Measurements from ENCODE around the gene TBC1D17. TPM values are rescaled to one million over a fixed set of nuclear protein-coding genes. Genes with fewer than 3 reads are reported as not detected.

The TBC1D17 gene
- total and polyA plus RNA-seq, 10 of the 15 experiments (the other 5 are each of a cell fraction or from before 2014, with no cell fraction given): 0.42 to 20.4 (median 11.2) TPM

- TF ChIP-seq, protein P1, sequence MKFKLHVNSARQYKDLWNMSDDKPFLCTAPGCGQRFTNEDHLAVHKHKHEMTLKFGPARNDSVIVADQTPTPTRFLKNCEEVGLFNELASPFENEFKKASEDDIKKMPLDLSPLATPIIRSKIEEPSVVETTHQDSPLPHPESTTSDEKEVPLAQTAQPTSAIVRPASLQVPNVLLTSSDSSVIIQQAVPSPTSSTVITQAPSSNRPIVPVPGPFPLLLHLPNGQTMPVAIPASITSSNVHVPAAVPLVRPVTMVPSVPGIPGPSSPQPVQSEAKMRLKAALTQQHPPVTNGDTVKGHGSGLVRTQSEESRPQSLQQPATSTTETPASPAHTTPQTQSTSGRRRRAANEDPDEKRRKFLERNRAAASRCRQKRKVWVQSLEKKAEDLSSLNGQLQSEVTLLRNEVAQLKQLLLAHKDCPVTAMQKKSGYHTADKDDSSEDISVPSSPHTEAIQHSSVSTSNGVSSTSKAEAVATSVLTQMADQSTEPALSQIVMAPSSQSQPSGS (IDR thresholded peaks at IDR 0.05; ENCODE audit: low read length): no peak
- TF ChIP-seq RELA (IDR thresholded peaks at IDR 0.05; ENCODE audit: borderline replicate concordance, partially characterized antibody) (peak; percentile 41), ESRRA (IDR thresholded peaks at IDR 0.05; ENCODE audit: low read length) (no peak), HDAC2 (IDR thresholded peaks at IDR 0.05) (no peak), NFIC (IDR thresholded peaks at IDR 0.05; ENCODE audit: low read depth, low read length) (no peak), ZNF217 (IDR thresholded peaks at IDR 0.05) (no peak), ZNF274 (IDR thresholded peaks at IDR 0.05; ENCODE audit: insufficient read depth, insufficient read length) (no peak), RFX5 (IDR thresholded peaks at IDR 0.05; ENCODE audit: low read depth, low read length) (peak; percentile 50; the same call in 1 of the 2 replicates), IRF4 (IDR thresholded peaks at IDR 0.05; ENCODE audit: low read depth, low read length) (0 out of 2 replicates have a peak, but pooled peaks have one; percentile 14), ZBTB4 (CRISPR knock-in tag; IDR thresholded peaks at IDR 0.05) (no peak), MXI1 (IDR thresholded peaks at IDR 0.05; ENCODE audit: low read depth, low read length) (peak; percentile 85), RELB (IDR thresholded peaks at IDR 0.05; ENCODE audit: low read depth) (peak; percentile 90)
- TF ChIP-seq, protein P2, sequence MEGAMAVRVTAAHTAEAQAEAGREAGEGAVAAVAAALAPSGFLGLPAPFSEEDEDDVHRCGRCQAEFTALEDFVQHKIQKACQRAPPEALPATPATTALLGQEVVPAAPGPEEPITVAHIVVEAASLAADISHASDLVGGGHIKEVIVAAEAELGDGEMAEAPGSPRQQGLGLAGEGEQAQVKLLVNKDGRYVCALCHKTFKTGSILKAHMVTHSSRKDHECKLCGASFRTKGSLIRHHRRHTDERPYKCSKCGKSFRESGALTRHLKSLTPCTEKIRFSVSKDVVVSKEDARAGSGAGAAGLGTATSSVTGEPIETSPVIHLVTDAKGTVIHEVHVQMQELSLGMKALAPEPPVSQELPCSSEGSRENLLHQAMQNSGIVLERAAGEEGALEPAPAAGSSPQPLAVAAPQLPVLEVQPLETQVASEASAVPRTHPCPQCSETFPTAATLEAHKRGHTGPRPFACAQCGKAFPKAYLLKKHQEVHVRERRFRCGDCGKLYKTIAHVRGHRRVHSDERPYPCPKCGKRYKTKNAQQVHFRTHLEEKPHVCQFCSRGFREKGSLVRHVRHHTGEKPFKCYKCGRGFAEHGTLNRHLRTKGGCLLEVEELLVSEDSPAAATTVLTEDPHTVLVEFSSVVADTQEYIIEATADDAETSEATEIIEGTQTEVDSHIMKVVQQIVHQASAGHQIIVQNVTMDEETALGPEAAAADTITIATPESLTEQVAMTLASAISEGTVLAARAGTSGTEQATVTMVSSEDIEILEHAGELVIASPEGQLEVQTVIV (IDR thresholded peaks at IDR 0.05; ENCODE audit: borderline replicate concordance, partially characterized antibody): peak; percentile 53
- TF ChIP-seq, protein P3, sequence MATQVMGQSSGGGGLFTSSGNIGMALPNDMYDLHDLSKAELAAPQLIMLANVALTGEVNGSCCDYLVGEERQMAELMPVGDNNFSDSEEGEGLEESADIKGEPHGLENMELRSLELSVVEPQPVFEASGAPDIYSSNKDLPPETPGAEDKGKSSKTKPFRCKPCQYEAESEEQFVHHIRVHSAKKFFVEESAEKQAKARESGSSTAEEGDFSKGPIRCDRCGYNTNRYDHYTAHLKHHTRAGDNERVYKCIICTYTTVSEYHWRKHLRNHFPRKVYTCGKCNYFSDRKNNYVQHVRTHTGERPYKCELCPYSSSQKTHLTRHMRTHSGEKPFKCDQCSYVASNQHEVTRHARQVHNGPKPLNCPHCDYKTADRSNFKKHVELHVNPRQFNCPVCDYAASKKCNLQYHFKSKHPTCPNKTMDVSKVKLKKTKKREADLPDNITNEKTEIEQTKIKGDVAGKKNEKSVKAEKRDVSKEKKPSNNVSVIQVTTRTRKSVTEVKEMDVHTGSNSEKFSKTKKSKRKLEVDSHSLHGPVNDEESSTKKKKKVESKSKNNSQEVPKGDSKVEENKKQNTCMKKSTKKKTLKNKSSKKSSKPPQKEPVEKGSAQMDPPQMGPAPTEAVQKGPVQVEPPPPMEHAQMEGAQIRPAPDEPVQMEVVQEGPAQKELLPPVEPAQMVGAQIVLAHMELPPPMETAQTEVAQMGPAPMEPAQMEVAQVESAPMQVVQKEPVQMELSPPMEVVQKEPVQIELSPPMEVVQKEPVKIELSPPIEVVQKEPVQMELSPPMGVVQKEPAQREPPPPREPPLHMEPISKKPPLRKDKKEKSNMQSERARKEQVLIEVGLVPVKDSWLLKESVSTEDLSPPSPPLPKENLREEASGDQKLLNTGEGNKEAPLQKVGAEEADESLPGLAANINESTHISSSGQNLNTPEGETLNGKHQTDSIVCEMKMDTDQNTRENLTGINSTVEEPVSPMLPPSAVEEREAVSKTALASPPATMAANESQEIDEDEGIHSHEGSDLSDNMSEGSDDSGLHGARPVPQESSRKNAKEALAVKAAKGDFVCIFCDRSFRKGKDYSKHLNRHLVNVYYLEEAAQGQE (IDR thresholded peaks at IDR 0.05; ENCODE audit: low read depth, low read length): no peak
Observed at GRCh38 chr19:49866933-49867782, 10.3 kb upstream of the TBC1D17 start, which contains the start of gene PNKP (continued).
